Measurements from ENCODE around the gene PLOD3.

The PLOD3 gene

GRCh38 chr7:101233907-101234547 is 16.6 kb upstream of the PLOD3 start:
- Mint-ChIP-seq H3K9me3 (no peaks in the 10 kb centered on the region), H3K27ac (no peak overlapping the region)
- no peak for ATAC-seq

DNA sequence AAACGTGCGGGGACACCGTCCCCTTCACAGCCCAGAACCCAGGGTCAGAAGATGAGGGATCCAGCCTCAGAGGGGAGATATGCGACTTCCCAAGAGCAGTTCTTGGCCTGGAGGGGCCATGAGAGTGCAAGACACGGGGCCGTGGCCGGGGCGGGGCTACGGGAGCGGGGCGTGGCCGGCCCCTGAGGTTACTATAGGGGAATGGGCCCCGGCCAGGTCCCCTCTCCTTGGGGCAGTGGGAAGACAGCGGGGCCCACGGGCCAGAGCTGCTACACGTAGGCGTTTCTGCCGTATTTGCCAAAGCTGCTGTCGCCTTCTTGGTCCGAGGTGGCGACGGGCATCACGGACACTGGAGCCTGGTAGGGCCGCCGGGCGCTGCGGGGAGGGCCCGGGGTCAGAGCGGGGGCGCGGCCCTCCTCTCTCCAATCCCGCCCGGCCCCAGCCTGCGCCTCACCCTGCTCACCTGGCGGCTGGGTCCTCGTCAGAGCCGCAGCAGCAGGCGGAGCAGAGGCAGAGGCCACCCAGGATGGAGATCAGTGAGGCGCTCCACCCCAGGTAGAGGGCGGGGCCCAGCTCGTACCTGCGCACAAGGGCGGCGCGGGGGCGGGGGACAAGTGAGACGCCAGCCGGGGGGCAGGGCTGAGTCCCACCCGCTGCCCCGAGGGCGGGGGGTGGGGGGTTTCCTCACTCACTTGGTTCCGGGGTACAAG is 14.9 kb upstream of the PLOD3 start:
- Mint-ChIP-seq H3K27ac (no peak overlapping the region), H3K4me1 (no peaks in the 10 kb centered on the region), H3K9me3 (no peaks in the 10 kb centered on the region), H3K27me3 (no peaks in the 10 kb centered on the region), H3K4me3 (no peak overlapping the region), H3K36me3 (ENCODE audit: low read depth) (no peaks in the 10 kb centered on the region)
- ATAC-seq, result peak; percentile 3
- DNase-seq, result no peak

More at GRCh38 chr7:101233907-101234547, 16.6 kb upstream of the PLOD3 start:
- DNase-seq, result no peak
- Mint-ChIP-seq H3K27me3 (no peaks in the 10 kb centered on the region), H3K36me3 (ENCODE audit: low read depth) (no peaks in the 10 kb centered on the region), H3K4me1 (no peaks in the 10 kb centered on the region), H3K4me3 (no peak overlapping the region)

DNA sequence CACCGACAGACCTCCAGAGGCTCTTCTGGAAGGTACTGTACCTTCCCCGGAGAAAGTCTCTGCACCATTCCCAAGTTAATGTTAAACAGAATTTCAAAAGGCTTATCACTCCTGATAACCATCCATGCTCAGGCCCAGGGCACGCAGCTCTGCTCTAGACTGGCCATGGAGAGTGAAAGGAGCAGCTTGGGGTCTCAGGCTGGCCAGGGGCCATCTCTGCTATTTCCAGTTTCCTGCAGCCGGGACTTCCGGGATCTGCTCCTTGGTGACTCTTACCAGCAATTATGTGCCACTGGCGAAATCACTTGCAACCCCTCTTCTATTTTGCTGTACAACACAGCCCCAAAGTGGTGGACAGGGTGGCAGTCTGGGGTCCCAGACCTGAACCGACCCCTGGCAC is 14.3 kb upstream of the PLOD3 start:
- Mint-ChIP-seq H3K4me3 (no peak overlapping the region), H3K36me3 (ENCODE audit: low read depth) (no peaks in the 10 kb centered on the region), H3K4me1 (no peaks in the 10 kb centered on the region), H3K27me3 (no peaks in the 10 kb centered on the region), H3K27ac (no peak overlapping the region), H3K9me3 (no peaks in the 10 kb centered on the region)
- ATAC-seq (no peak), DNase-seq (no peak)

DNA sequence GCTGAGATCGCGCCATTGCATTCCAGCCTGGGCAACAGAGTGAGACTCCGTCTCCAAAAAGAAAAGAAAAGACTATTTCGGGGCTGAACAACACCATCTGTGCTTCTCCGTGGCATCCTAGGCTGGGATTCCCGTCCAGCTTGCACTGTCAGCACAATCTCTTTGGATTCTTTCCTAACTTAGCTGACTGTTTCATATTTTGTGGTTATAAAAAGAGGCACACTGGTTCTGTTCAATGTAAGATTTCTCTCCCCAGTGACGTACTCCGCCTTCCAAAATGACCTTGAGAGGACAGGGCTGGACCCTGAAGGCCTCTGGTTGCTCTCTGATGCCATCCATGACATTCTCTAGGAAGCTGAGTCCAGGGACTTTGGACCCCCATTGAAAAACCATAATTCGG is 9.3 kb upstream of the PLOD3 start:
- DNase-seq (no peak), ATAC-seq (no peak)
- no peaks in the 10 kb centered on the region for H3K27me3 Mint-ChIP-seq
- H3K36me3 Mint-ChIP-seq (ENCODE audit: low read depth), result peaks cover 2% of the 10 kb centered on the region
- H3K4me3 Mint-ChIP-seq, result no peak overlapping the region
- H3K27ac Mint-ChIP-seq, result no peak overlapping the region
- H3K9me3 Mint-ChIP-seq, result no peaks in the 10 kb centered on the region
- no peaks in the 10 kb centered on the region for H3K4me1 Mint-ChIP-seq

DNA sequence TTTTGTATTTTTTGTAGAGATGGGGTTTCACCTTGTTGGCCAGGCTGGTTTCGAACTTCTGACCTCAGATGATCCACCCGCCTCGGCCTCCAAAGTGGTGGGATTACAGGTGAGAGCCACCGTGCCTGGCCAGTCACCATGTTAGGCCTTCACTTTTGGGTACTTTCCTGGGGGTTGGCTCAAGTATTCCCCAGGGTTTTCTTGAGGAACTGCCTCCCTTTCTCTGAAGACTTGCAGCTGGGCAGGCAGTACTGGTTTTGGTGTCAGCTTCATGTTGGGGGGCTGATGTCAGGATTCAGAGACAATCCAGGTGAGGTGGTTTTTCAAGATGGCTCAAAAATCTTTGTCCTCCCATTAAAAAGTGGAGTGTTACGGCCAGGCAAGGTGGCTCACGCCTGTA is 8.3 kb upstream of the PLOD3 start:
- Mint-ChIP-seq H3K4me3 (no peak overlapping the region), H3K36me3 (ENCODE audit: low read depth) (peaks cover 2% of the 10 kb centered on the region), H3K27me3 (no peaks in the 10 kb centered on the region), H3K9me3 (no peaks in the 10 kb centered on the region), H3K27ac (no peak overlapping the region), H3K4me1 (no peaks in the 10 kb centered on the region)
- no peak for ATAC-seq
- no peak for DNase-seq

DNA sequence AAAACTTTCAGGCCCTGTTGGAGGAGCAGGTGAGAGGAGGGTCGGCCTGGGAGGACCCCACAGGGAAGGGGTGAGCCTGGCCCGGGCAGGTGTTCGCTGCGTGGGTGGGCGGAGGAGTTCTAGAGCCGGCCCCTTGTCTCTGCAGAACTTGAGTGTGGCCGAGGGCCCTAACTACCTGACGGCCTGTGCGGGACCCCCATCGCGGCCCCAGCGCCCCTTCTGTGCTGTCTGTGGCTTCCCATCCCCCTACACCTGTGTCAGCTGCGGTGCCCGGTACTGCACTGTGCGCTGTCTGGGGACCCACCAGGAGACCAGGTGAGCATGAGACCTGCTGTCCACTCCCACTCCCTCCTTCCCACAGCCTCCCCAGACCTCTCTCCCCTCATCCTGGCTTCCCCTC is 6.1 kb upstream of the PLOD3 start:
- H3K36me3 Mint-ChIP-seq (ENCODE audit: low read depth), result peaks cover 2% of the 10 kb centered on the region
- ATAC-seq, result no peak
- H3K27ac Mint-ChIP-seq, result no peak overlapping the region
- DNase-seq, result no peak
- H3K27me3 Mint-ChIP-seq, result no peaks in the 10 kb centered on the region
- peaks cover 17% of the 10 kb centered on the region for H3K4me1 Mint-ChIP-seq
- H3K9me3 Mint-ChIP-seq, result no peaks in the 10 kb centered on the region
- no peak overlapping the region for H3K4me3 Mint-ChIP-seq

GRCh38 chr7:101222275-101222830 is 5.0 kb upstream of the PLOD3 start:
- Mint-ChIP-seq H3K9me3 (no peaks in the 10 kb centered on the region), H3K36me3 (ENCODE audit: low read depth) (peaks cover 2% of the 10 kb centered on the region), H3K4me1 (peaks cover 27% of the 10 kb centered on the region), H3K4me3 (no peak overlapping the region), H3K27me3 (no peaks in the 10 kb centered on the region), H3K27ac (no peak overlapping the region)
- no peak for ATAC-seq
- DNase-seq, result no peak

- ATAC-seq (no peak), DNase-seq (no peak)
- peaks cover 3% of the 10 kb centered on the region for H3K36me3 Mint-ChIP-seq (ENCODE audit: low read depth)
- H3K4me3 Mint-ChIP-seq, result no peak overlapping the region
- no peaks in the 10 kb centered on the region for H3K27me3 Mint-ChIP-seq
- no peaks in the 10 kb centered on the region for H3K9me3 Mint-ChIP-seq
- peaks cover 36% of the 10 kb centered on the region for H3K4me1 Mint-ChIP-seq
- no peak overlapping the region for H3K27ac Mint-ChIP-seq
These were observed 2.9 kb upstream of the PLOD3 start for GRCh38 chr7:101220295-101220694.

GRCh38 chr7:101218236-101219125 is 1.1 kb upstream of the PLOD3 start:
- Mint-ChIP-seq H3K27me3 (no peaks in the 10 kb centered on the region), H3K27ac (peak overlapping the region; percentile 92), H3K36me3 (ENCODE audit: low read depth) (peaks cover 1% of the 10 kb centered on the region), H3K9me3 (no peaks in the 10 kb centered on the region), H3K4me1 (peaks cover 36% of the 10 kb centered on the region), H3K4me3 (peak overlapping the region; percentile 97)
- DNase-seq (no peak), ATAC-seq (no peak)

GRCh38 chr7:101216860-101217387 is 457 bp downstream of the PLOD3 start:
- no peak for ATAC-seq
- peak overlapping the region; percentile 92 for H3K27ac Mint-ChIP-seq
- peaks cover 1% of the 10 kb centered on the region for H3K36me3 Mint-ChIP-seq (ENCODE audit: low read depth)
- no peaks in the 10 kb centered on the region for H3K27me3 Mint-ChIP-seq
- peaks cover 36% of the 10 kb centered on the region for H3K4me1 Mint-ChIP-seq
- no peak for DNase-seq
- H3K4me3 Mint-ChIP-seq, result peak overlapping the region; percentile 97
- no peaks in the 10 kb centered on the region for H3K9me3 Mint-ChIP-seq

- Mint-ChIP-seq H3K4me1 (peaks cover 36% of the 10 kb centered on the region), H3K27me3 (no peaks in the 10 kb centered on the region), H3K27ac (peak overlapping the region; percentile 42), H3K36me3 (ENCODE audit: low read depth) (peaks cover 1% of the 10 kb centered on the region), H3K9me3 (no peaks in the 10 kb centered on the region), H3K4me3 (peak overlapping the region; percentile 97)
- DNase-seq (peak; percentile 10), ATAC-seq (no peak)
These were observed 1.2 kb downstream of the PLOD3 start for GRCh38 chr7:101216001-101216859.

DNA sequence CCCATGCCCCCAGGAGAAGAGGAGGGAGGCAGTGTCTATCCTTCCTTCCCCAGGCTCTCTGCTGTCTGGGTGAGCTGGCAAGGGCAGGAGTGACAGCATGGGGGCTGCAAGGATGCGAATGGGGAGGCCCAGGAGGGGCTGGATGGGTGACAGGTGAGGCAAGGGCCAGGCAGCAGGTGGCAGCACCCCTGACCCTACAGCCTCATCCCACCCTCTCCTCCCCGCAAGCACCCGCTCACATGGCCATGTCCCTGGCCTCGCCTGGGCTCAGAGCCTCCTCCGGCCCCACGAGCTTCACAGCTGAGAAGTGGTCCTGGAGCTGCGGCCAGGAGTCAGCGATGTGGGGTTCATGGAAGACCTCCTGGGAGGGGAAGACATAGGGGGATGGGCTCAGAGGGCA is 5.4 kb downstream of the PLOD3 start:
- ATAC-seq, result no peak
- DNase-seq, result no peak
- Mint-ChIP-seq H3K4me3 (no peak overlapping the region), H3K27ac (no peak overlapping the region), H3K9me3 (no peaks in the 10 kb centered on the region), H3K27me3 (no peaks in the 10 kb centered on the region), H3K4me1 (peaks cover 9% of the 10 kb centered on the region), H3K36me3 (ENCODE audit: low read depth) (peaks cover 9% of the 10 kb centered on the region)

- Mint-ChIP-seq H3K4me3 (no peak overlapping the region), H3K36me3 (ENCODE audit: low read depth) (peaks cover 9% of the 10 kb centered on the region), H3K4me1 (peaks cover 6% of the 10 kb centered on the region), H3K27me3 (no peaks in the 10 kb centered on the region), H3K9me3 (no peaks in the 10 kb centered on the region), H3K27ac (no peak overlapping the region)
- DNase-seq (no peak), ATAC-seq (no peak)
These were observed 5.9 kb downstream of the PLOD3 start for GRCh38 chr7:101211501-101211900.

- H3K27ac Mint-ChIP-seq, result no peak overlapping the region
- H3K4me3 Mint-ChIP-seq, result no peak overlapping the region
These were observed 7.2 kb downstream of the PLOD3 start for GRCh38 chr7:101210143-101210542.

More at GRCh38 chr7:101210143-101210542, 7.2 kb downstream of the PLOD3 start:
- no peak for ATAC-seq
- DNase-seq, result no peak
- Mint-ChIP-seq H3K36me3 (ENCODE audit: low read depth) (peaks cover 8% of the 10 kb centered on the region), H3K9me3 (no peaks in the 10 kb centered on the region), H3K4me1 (no peaks in the 10 kb centered on the region), H3K27me3 (no peaks in the 10 kb centered on the region)
